ENCODE measurements around the gene VWA1.

The VWA1 gene

DNA sequence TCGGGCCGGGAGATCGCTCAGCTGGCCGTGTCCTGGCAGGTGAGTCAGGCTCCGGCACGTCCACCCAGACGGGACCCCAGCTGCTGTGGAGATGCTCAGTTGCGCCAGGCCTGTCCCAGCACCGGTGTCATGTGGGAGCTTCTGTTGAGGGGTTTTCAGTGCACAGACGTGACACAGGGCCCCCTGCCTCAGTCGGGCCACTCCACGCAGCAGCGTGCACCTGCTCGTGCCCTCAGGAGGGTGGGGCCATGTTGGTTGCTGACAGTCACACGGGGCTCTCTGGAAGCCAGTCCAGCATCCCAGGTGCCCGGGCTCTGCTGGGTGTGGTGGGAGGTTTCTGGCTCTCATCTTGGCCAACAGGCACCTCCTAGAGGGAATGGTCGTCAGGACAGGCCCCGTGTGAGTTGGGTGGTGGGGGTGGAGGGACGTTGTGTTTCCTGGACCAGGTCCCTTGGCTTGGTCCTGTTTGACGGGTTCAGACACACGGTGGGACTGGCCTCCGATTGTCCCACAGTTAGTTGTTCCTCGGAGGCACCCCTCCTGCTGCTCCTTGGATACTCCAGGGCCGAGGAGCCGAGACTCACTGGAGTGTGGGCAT lies 55.2 kb downstream of the VWA1 start:
- no peak for DNase-seq

DNA sequence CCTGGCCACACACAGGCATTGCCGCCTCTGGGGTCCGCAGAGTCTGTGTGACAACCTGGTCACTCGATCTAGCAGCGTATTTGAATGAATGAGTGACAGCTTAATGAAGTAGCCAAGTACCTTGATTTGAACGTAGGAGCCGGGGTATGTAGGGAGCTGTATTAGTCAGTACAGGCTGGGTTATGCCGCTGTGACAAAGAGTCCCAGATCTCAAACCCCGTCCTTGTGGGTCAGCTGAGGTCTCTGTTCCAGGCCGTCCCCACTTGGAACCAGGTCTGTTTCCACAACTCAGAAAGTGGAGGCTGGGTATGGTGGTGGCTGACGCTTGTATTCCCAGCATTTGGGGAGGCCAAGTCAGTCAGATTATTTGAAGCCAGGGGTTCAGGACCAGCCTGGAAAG lies 56.1 kb downstream of the VWA1 start:
- DNase-seq = no peak
